Ishikawa (cell line): ENCODE data around the gene KRT81.

Experiments
- CEBPB ChIP-seq: IDR thresholded peaks from 2 replicates; pipeline ENCODE4 v1.6.1; 2012
- CREB1 ChIP-seq: IDR thresholded peaks from 2 replicates; pipeline ENCODE4 v1.6.1; 2012; ENCODE audit warnings: low read depth
- EGR1 ChIP-seq: IDR thresholded peaks from 2 replicates; pipeline ENCODE4 v1.6.1; 2012
- EP300 ChIP-seq: IDR thresholded peaks from 2 replicates; pipeline ENCODE4 v1.6.1; 2012; ENCODE audit warnings: borderline replicate concordance
- FOXM1 ChIP-seq: IDR thresholded peaks from 2 replicates; pipeline ENCODE4 v1.6.1; 2012; ENCODE audit warnings: low read depth, borderline replicate concordance
- NFIC ChIP-seq: IDR thresholded peaks from 2 replicates; pipeline ENCODE4 v1.6.1; 2012
- RAD21 ChIP-seq: IDR thresholded peaks from 2 replicates; pipeline ENCODE4 v1.6.1; 2012; ENCODE audit warnings: low read depth
- TAF1 ChIP-seq: IDR thresholded peaks from 2 replicates; pipeline ENCODE4 v1.6.1; 2012; ENCODE audit warnings: low read depth, mild to moderate bottlenecking
- TCF12 ChIP-seq: IDR thresholded peaks from 2 replicates; pipeline ENCODE4 v1.6.1; 2012; ENCODE audit warnings: low read depth
- TEAD4 ChIP-seq: IDR thresholded peaks from 2 replicates; pipeline ENCODE4 v1.6.1; 2012
- YY1 ChIP-seq: IDR thresholded peaks from 2 replicates; pipeline ENCODE4 v1.6.1; 2012; ENCODE audit warnings: low read depth
- ZBTB7A ChIP-seq: IDR thresholded peaks from 2 replicates; pipeline ENCODE4 v1.6.1; 2012; ENCODE audit warnings: low read depth
- TF ChIP-seq, protein P1 (sequence below): IDR thresholded peaks from 2 replicates; pipeline ENCODE4 v1.6.1; 2012; ENCODE audit warnings: low read depth, mild to moderate bottlenecking
- TF ChIP-seq, protein P2 (sequence below): IDR thresholded peaks from 2 replicates; pipeline ENCODE4 v1.6.1; 2012
- TF ChIP-seq, protein P3 (sequence below): IDR thresholded peaks from 2 replicates; pipeline ENCODE4 v1.6.1; 2012

Gene KRT81

DNA sequence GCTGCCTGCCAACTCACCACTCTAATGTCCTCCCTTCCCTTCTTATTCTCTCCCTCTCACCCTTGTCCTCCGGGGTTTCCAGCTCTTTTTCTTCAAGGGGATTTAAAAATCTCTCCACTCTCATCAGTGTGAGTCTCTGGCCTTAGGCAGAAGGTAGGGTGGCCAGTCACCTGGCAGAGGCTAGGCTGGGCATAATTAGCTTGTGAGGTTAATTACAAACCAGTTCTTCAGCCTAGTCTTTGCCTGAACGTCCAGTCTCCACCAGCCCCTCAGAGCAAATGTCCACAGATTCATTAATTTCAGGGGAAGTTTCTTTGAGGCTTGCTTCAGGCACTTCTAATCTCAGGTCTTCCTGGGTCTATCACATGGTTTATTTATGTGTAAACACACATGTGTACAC, 51.6 kb downstream of the KRT81 start:
- TF ChIP-seq CREB1 (no peak), TAF1 (no peak), TCF12 (no peak), NFIC (no peak)
- TF ChIP-seq, protein P1, sequence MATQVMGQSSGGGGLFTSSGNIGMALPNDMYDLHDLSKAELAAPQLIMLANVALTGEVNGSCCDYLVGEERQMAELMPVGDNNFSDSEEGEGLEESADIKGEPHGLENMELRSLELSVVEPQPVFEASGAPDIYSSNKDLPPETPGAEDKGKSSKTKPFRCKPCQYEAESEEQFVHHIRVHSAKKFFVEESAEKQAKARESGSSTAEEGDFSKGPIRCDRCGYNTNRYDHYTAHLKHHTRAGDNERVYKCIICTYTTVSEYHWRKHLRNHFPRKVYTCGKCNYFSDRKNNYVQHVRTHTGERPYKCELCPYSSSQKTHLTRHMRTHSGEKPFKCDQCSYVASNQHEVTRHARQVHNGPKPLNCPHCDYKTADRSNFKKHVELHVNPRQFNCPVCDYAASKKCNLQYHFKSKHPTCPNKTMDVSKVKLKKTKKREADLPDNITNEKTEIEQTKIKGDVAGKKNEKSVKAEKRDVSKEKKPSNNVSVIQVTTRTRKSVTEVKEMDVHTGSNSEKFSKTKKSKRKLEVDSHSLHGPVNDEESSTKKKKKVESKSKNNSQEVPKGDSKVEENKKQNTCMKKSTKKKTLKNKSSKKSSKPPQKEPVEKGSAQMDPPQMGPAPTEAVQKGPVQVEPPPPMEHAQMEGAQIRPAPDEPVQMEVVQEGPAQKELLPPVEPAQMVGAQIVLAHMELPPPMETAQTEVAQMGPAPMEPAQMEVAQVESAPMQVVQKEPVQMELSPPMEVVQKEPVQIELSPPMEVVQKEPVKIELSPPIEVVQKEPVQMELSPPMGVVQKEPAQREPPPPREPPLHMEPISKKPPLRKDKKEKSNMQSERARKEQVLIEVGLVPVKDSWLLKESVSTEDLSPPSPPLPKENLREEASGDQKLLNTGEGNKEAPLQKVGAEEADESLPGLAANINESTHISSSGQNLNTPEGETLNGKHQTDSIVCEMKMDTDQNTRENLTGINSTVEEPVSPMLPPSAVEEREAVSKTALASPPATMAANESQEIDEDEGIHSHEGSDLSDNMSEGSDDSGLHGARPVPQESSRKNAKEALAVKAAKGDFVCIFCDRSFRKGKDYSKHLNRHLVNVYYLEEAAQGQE: no peak
- TF ChIP-seq, protein P2, sequence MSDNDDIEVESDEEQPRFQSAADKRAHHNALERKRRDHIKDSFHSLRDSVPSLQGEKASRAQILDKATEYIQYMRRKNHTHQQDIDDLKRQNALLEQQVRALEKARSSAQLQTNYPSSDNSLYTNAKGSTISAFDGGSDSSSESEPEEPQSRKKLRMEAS: no peak

DNA sequence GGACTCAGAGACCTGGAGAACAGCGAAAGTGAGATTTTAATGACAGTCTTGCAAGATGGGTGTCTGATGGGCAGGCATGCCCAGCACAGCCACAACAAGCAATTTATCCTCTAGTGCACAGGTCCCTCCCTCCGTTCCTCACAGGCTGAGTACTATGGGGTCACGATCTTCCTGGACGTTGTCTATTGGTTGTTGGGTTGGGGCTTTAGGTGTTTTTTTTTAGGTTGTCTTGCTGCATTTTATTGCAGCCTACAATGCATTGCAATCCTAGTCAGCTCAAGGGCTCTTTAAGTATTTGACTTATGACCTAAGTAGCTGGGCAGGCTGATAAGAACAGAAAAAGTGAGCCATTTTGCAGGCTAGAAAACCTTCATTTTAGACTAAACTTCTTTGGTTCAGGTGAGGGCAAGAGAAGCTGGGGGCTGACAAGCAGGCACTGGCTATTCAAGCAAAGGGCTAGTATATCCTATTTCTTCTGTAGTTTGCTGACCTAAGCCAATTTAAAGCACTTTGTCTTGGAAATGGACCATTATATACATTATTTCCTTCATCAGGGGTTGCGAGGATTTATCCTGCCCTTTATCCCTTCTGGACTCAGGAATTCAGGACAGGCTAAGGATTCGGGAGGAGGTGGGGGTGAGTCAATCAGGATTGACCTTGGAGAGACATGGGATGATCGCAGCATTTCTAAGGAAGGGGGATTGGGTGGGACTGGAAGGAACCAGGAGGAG, 52.3 kb downstream of the KRT81 start:
- TF ChIP-seq RAD21: no peak
- TF ChIP-seq EP300: no peak
- TF ChIP-seq YY1: no peak; the same call in 1 of the 2 replicates
- TF ChIP-seq, protein P2: no peak
- no peak for TF ChIP-seq EGR1
- TF ChIP-seq, protein P1: no peak
- TF ChIP-seq FOXM1: no peak
- no peak for TF ChIP-seq TEAD4
- TF ChIP-seq, protein P3, sequence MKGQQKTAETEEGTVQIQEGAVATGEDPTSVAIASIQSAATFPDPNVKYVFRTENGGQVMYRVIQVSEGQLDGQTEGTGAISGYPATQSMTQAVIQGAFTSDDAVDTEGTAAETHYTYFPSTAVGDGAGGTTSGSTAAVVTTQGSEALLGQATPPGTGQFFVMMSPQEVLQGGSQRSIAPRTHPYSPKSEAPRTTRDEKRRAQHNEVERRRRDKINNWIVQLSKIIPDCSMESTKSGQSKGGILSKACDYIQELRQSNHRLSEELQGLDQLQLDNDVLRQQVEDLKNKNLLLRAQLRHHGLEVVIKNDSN: no peak
- no peak for TF ChIP-seq ZBTB7A
- TF ChIP-seq CREB1: no peak
- no peak for TF ChIP-seq NFIC
- TF ChIP-seq CEBPB: no peak
- TF ChIP-seq TCF12: no peak
- TF ChIP-seq TAF1: no peak

DNA sequence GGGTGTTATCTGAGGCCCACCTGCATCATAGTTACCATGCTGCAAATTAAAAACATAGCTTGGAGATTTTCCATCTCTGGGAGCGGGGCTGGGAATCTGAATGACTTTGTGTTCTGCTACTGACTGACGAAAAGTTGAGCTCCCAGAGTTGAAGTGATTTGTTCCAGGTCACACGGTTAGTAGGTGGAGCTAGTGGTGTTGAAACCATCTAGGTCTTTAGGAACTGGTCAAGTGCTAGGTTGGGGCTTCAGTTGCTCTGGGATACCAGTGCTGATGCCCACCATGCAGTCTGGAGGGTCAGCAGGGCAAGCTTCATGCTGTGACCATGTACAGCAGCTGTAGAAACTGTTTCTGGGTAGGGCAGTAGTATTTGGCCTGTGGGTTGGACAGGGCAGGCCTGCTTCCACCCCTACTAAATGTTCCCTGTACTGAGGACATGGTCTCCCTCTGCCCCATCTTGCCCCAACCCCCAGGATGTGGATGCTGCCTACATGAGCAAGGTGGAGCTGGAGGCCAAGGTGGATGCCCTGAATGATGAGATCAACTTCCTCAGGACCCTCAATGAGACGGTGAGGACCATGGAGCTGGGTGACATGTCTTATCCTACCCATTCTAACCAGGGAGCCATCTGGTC, 53.0 kb downstream of the KRT81 start:
- TF ChIP-seq, protein P2: 0 out of 2 replicates have a peak, but pooled peaks have one; percentile 20
- no peak for TF ChIP-seq RAD21

DNA sequence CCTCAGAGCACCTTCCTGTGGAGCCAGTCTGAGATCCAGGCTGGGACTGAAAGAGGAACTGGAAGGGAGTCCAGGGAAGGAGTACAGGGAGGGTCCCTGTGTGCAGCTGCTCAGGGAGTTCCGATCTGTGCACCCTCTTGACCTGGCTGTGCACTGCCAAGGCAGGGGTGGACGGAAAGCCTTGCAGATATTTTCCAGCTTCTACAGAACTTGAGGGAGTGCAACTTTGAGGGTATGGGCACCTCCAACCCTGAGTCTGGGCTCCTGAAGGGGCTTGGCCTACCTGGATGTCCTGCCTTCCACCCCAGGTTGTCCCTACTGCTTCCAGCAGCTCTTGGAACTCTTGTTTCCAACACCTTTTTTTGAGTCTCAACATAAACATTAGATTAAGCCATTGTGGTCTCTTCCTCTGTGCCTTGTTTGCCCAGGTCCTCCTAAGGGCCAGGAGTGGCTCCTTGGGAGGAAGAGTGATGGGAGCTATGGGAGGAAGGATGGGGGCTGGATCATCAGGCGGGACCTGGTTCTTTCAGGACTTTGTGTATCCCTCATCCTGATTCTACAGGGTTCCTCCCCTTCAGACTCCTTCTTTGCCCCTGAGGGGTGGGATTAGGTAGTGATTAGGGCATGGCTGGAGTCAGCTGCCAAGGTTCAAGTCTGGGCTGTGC, 54.8 kb downstream of the KRT81 start:
- TF ChIP-seq FOXM1: no peak
- TF ChIP-seq EGR1: no peak
- TF ChIP-seq, protein P2: no peak
- no peak; the same call in 1 of the 2 replicates for TF ChIP-seq ZBTB7A
